Stromal cell of bone marrow (primary cell): Measurements from ENCODE around the gene EYS.
"Not testable (repeated sequence)": the region's sequence is repeated elsewhere in the genome, so short reads cannot be mapped to it uniquely, and the experiment has no call there.

ENCODE experiments used
- DNase-seq: peaks from one replicate; pipeline ENCODE4 v3.0.0-alpha.2; 2012; ENCODE audit warnings: low read depth

The EYS gene

GRCh38 chr6:63947792-63948529, 1759.1 kb downstream of the EYS start:
- no peak for DNase-seq

GRCh38 chr6:63945987-63946386, 1761.0 kb downstream of the EYS start:
- no peak for DNase-seq

- DNase-seq: no peak
Measured at GRCh38 chr6:63943826-63944225, 1763.2 kb downstream of the EYS start.

GRCh38 chr6:63941747-63942470, 1765.1 kb downstream of the EYS start:
- DNase-seq: no peak

- no peak for DNase-seq
Measured at GRCh38 chr6:63940056-63940455, 1767.0 kb downstream of the EYS start.

GRCh38 chr6:63936399-63936798, 1770.6 kb downstream of the EYS start:
- DNase-seq: no peak

GRCh38 chr6:63935732-63936131, 1771.3 kb downstream of the EYS start:
- DNase-seq: no peak

GRCh38 chr6:63933948-63934347, 1773.1 kb downstream of the EYS start:
- DNase-seq: not testable (repeated sequence)

- DNase-seq: no peak
Measured at GRCh38 chr6:63930848-63931247, 1776.2 kb downstream of the EYS start.

- DNase-seq: no peak
Measured at GRCh38 chr6:63929111-63929510, 1777.9 kb downstream of the EYS start.

- DNase-seq: no peak
Measured at GRCh38 chr6:63928613-63929012, 1778.4 kb downstream of the EYS start.

GRCh38 chr6:63926950-63927927, 1779.8 kb downstream of the EYS start:
- DNase-seq: no peak

- DNase-seq: no peak
Measured at GRCh38 chr6:63926258-63926780, 1780.7 kb downstream of the EYS start.

GRCh38 chr6:63923139-63923739, 1783.8 kb downstream of the EYS start:
- no peak for DNase-seq

GRCh38 chr6:63919556-63920110, 1787.4 kb downstream of the EYS start:
- no peak for DNase-seq

GRCh38 chr6:63912887-63913286, 1794.1 kb downstream of the EYS start:
- DNase-seq: no peak

GRCh38 chr6:63910863-63911551, 1796.0 kb downstream of the EYS start:
- DNase-seq: no peak

- no peak for DNase-seq
Measured at GRCh38 chr6:63904650-63905248, 1802.3 kb downstream of the EYS start.

- DNase-seq: no peak
Measured at GRCh38 chr6:63899550-63899949, 1807.5 kb downstream of the EYS start.

- DNase-seq: no peak
Measured at GRCh38 chr6:63897952-63898351, 1809.1 kb downstream of the EYS start.
